ENCODE measurements around the gene DCAF16.

DNA sequence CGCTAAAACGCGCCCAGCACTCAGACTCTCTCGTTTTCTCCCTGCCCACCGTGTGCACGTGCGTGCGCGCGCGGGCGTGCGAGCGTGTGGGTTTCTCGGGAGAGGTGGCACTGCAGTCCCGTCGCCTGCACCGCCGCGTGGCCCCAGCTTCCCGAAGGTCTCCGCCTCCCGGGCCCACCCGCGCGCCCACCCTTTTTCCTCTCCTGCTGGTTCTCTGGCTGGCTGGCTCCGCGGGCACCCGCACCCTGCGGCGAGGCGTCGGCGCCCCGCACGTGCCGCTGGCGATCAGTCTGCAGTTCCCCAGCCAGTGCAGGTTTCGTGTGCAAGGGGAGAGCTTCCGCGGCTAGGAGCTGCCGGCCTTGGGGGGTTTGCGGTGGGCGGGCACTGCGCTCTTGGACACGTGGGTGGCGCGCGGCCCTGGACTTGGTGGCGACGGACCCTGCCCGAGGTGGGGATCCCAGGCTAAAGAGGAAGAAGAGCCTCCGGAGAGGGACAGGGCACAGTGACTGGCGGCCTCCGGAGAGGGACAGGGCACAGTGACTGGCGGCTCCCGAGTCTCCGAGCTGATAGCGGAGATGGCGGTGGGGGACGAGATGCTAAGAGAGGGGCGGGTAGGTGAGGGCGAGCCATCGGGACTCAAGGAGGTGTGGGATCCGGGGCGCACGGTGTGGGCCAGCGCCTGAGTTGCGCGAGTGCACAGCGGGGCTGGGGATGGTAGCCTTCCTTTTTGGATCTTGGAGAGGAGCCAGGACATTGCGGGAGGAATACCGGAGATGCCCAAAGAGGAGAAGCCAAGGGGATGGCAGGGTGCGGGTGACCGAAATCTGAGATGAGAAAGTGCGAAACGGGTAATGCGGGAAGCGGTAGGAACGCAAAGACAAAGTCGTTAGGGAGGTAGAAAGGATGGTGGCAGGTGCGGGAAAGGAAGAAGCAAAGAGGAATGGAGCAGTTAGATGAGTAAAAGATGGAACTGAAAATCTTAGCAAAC, 29.0 kb downstream of the DCAF16 start, which contains the start of gene FAM184B:
- TF ChIP-seq TAF1 (IDR thresholded peaks at IDR 0.05; ENCODE audit: low read depth), result no peak
- TF ChIP-seq EGR1 (IDR thresholded peaks at IDR 0.05), result no peak
- TF ChIP-seq CEBPB (IDR thresholded peaks at IDR 0.05), result no peak
- no peak for TF ChIP-seq ZBTB7A (IDR thresholded peaks at IDR 0.05; ENCODE audit: low read depth)
- TF ChIP-seq EP300 (IDR thresholded peaks at IDR 0.05; ENCODE audit: borderline replicate concordance), result no peak
- TF ChIP-seq, protein P1, sequence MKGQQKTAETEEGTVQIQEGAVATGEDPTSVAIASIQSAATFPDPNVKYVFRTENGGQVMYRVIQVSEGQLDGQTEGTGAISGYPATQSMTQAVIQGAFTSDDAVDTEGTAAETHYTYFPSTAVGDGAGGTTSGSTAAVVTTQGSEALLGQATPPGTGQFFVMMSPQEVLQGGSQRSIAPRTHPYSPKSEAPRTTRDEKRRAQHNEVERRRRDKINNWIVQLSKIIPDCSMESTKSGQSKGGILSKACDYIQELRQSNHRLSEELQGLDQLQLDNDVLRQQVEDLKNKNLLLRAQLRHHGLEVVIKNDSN (IDR thresholded peaks at IDR 0.05), result no peak; the same call in 1 of the 2 replicates
- TF ChIP-seq FOXM1 (IDR thresholded peaks at IDR 0.05; ENCODE audit: borderline replicate concordance, low read depth), result no peak
- TF ChIP-seq, protein P2, sequence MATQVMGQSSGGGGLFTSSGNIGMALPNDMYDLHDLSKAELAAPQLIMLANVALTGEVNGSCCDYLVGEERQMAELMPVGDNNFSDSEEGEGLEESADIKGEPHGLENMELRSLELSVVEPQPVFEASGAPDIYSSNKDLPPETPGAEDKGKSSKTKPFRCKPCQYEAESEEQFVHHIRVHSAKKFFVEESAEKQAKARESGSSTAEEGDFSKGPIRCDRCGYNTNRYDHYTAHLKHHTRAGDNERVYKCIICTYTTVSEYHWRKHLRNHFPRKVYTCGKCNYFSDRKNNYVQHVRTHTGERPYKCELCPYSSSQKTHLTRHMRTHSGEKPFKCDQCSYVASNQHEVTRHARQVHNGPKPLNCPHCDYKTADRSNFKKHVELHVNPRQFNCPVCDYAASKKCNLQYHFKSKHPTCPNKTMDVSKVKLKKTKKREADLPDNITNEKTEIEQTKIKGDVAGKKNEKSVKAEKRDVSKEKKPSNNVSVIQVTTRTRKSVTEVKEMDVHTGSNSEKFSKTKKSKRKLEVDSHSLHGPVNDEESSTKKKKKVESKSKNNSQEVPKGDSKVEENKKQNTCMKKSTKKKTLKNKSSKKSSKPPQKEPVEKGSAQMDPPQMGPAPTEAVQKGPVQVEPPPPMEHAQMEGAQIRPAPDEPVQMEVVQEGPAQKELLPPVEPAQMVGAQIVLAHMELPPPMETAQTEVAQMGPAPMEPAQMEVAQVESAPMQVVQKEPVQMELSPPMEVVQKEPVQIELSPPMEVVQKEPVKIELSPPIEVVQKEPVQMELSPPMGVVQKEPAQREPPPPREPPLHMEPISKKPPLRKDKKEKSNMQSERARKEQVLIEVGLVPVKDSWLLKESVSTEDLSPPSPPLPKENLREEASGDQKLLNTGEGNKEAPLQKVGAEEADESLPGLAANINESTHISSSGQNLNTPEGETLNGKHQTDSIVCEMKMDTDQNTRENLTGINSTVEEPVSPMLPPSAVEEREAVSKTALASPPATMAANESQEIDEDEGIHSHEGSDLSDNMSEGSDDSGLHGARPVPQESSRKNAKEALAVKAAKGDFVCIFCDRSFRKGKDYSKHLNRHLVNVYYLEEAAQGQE (IDR thresholded peaks at IDR 0.05; ENCODE audit: low read depth), result no peak
- no peak for TF ChIP-seq NFIC (IDR thresholded peaks at IDR 0.05)
- no peak for TF ChIP-seq YY1 (IDR thresholded peaks at IDR 0.05; ENCODE audit: low read depth)
- no peak for TF ChIP-seq CREB1 (IDR thresholded peaks at IDR 0.05; ENCODE audit: low read depth)
- TF ChIP-seq, protein P3, sequence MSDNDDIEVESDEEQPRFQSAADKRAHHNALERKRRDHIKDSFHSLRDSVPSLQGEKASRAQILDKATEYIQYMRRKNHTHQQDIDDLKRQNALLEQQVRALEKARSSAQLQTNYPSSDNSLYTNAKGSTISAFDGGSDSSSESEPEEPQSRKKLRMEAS (IDR thresholded peaks at IDR 0.05), result peak; percentile 83
